CD14-positive monocyte (primary cell): ENCODE results near the gene CSKMT. TPM values are rescaled to one million over a fixed set of nuclear protein-coding genes. Genes with fewer than 3 reads are reported as not detected.
A peak's percentile ranks its signal among the peaks of the same experiment; 100 is the strongest.

Experiments
- DNase-seq, 3 donors: peaks; one replicate each; pipeline ENCODE4 v3.0.0-alpha.2; 2011 to 2022
- H2AFZ ChIP-seq: 2 replicates; pipeline ENCODE4 v1.6.0; 2012; ENCODE audit warnings: mild to moderate bottlenecking, low read depth, low read length, inconsistent platforms; ENCODE audit not compliant: insufficient read depth, poor library complexity, severe bottlenecking
- H3K27ac ChIP-seq, 2 donors: 1 replicate in 1 of 2; 2 replicates in 1 of 2; pipeline ENCODE4 v1.5.1; 2012 to 2013; ENCODE audit warnings: low read length in 2 of 2, control low read depth in 1 of 2, inconsistent platforms in 1 of 2, low read depth in 1 of 2, mild to moderate bottlenecking in 1 of 2
- H3K27me3 ChIP-seq, 2 donors: one replicate each; pipeline versions ENCODE4 v1.6.0 to v1.6.1; 2011 to 2013; ENCODE audit warnings: low read length in 2 of 2; ENCODE audit not compliant: control insufficient read depth in 2 of 2, insufficient read depth in 2 of 2
- H3K36me3 ChIP-seq, 2 donors: replicated peaks in 1 of 2; 1 replicate in 1 of 2; 2 replicates in 1 of 2; pipeline versions ENCODE4 v1.5.1 to v1.6.1; 2012 to 2013; ENCODE audit warnings: low read length in 2 of 2, control low read depth in 1 of 2, inconsistent platforms in 1 of 2, mild to moderate bottlenecking in 1 of 2; ENCODE audit not compliant: insufficient read depth in 2 of 2, control insufficient read depth in 1 of 2
- H3K4me1 ChIP-seq, 2 donors: 1 replicate in 1 of 2; 2 replicates in 1 of 2; pipeline versions ENCODE4 v1.5.1 to v1.6.1; 2012 to 2013; ENCODE audit warnings: low read length in 2 of 2, control low read depth in 1 of 2, inconsistent platforms in 1 of 2, mild to moderate bottlenecking in 1 of 2, moderate library complexity in 1 of 2; ENCODE audit not compliant: insufficient read depth in 2 of 2, control insufficient read depth in 1 of 2
- H3K4me2 ChIP-seq: replicated peaks from 2 replicates; pipeline ENCODE3; 2012; ENCODE audit warnings: low read length, moderate library complexity, mild to moderate bottlenecking; ENCODE audit not compliant: poor library complexity, severe bottlenecking; ENCODE audit errors: extremely low read depth
- H3K4me3 ChIP-seq, 3 experiments: fragments of 200-600 bp in 1 of 3; sonication (generic) in 1 of 3; replicated peaks in 1 of 3; 1 replicate in 2 of 3; 2 replicates in 1 of 3; pipeline ENCODE4 v1.5.1; 2011 to 2013; ENCODE audit warnings: low read length in 3 of 3, mild to moderate bottlenecking in 3 of 3, control low read depth in 2 of 3, low read depth in 2 of 3, inconsistent platforms in 1 of 3, moderate library complexity in 1 of 3
- H3K79me2 ChIP-seq: 2 replicates; pipeline ENCODE4 v1.6.0; 2012; ENCODE audit warnings: mild to moderate bottlenecking, control low read depth, inconsistent platforms, low read length, moderate library complexity; ENCODE audit not compliant: insufficient read depth
- H3K9ac ChIP-seq: 2 replicates; pipeline ENCODE4 v1.6.0; 2017; ENCODE audit warnings: low read length, mild to moderate bottlenecking; ENCODE audit not compliant: insufficient read depth, poor library complexity, severe bottlenecking
- H3K9me3 ChIP-seq, 2 donors: replicated peaks in 1 of 2; 1 replicate in 1 of 2; 2 replicates in 1 of 2; pipeline versions ENCODE4 v1.5.1 to v1.6.1; 2012 to 2013; ENCODE audit warnings: low read length in 2 of 2, control low read depth in 1 of 2; ENCODE audit not compliant: control insufficient read depth in 1 of 2, insufficient read depth in 1 of 2
- H4K20me1 ChIP-seq: 2 replicates; pipeline ENCODE4 v1.6.0; 2012; ENCODE audit warnings: mild to moderate bottlenecking, low read length, control low read depth, moderate library complexity; ENCODE audit not compliant: insufficient read depth
- H3K27ac Mint-ChIP-seq, 7 donors: one replicate each; pipeline ENCODE4 v1.8.0; 2020; ENCODE audit warnings: mild to moderate bottlenecking in 7 of 7, mixed read lengths in 7 of 7, moderate library complexity in 6 of 7, inconsistent platforms in 2 of 7
- H3K27me3 Mint-ChIP-seq, 3 donors: one replicate each; pipeline ENCODE4 v1.8.0; 2021 to 2022; ENCODE audit warnings: low read depth in 3 of 3, mild to moderate bottlenecking in 3 of 3, mixed read lengths in 3 of 3, moderate library complexity in 3 of 3, inconsistent platforms in 1 of 3
- H3K36me3 Mint-ChIP-seq, 2 donors: one replicate each; pipeline ENCODE4 v1.8.0; 2020; ENCODE audit warnings: mixed read lengths in 2 of 2, inconsistent platforms in 1 of 2, mild to moderate bottlenecking in 1 of 2
- H3K4me1 Mint-ChIP-seq: one replicate; pipeline ENCODE4 v1.8.0; 2020; ENCODE audit warnings: mild to moderate bottlenecking, mixed read lengths
- H3K4me3 Mint-ChIP-seq, 2 donors: one replicate each; pipeline ENCODE4 v1.8.0; 2020; ENCODE audit warnings: mild to moderate bottlenecking in 2 of 2, mixed read lengths in 2 of 2, moderate library complexity in 1 of 2
- H3K9me3 Mint-ChIP-seq, 7 donors: one replicate each; pipeline ENCODE4 v1.8.0; 2020 to 2022; ENCODE audit warnings: mixed read lengths in 7 of 7, mild to moderate bottlenecking in 6 of 7, moderate library complexity in 6 of 7, inconsistent platforms in 2 of 7
- WGBS: methylation state at CpG from one replicate; pipeline ENCODE4 v1.1.5; 2013; ENCODE audit warnings: missing lambda C conversion rate; ENCODE audit not compliant: insufficient coverage; 5-methylcytosine and 5-hydroxymethylcytosine counted together
- intact Hi-C, 2 donors: fragments of 100-400 bp; cut with micrococcal nuclease; formaldehyde crosslinking; loops; one replicate each; pipeline versions ENCODE4 v1.15.0 to v1.15.1; 2023
- polyA plus RNA-seq, 3 donors: library from polyadenylated mRNA; depleted of rRNA in 1 of 3; unstranded in 2 of 3; stranded (reverse) in 1 of 3; fragments of 300-500 nt in 2 of 3; fragments of >200 nt in 1 of 3; fragmentation: Illumina TruSeq in 2 of 3; gene quantifications; 1 replicate in 2 of 3; 2 replicates in 1 of 3; pipeline ENCODE4 v1.2.3, GENCODE V29; 2012 to 2021
- TF ChIP-seq, protein P1 (sequence below): fragments of 200-600 bp; IDR thresholded peaks from one replicate; pipeline ENCODE4 v1.8.0; 2022; ENCODE audit warnings: antibody characterized with exemption, mild to moderate bottlenecking

The CSKMT gene
- polyA plus RNA-seq, 3 donors: 0.73 to 4.9 (median 1.4) TPM

DNA sequence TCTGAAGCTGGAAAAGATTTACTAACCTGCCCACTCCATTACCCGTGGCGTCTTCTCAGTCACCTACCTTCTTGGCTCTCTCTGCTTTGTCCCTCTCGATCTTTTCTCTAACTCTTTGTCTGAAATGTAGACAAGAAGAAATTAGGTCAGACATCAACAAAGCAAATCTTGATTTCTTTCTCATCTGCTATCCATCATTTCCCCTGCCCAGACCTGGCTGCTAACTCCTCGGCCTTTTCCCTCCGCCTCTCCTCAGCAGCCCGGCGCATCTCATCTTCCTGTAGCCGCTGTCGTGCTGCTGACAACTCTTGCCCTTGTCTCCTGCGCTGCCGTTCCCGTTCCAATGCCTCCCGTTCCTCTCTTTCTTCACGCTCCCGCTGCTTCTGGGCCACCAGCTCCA, 12.6 kb downstream of the CSKMT start:
- H3K27me3 Mint-ChIP-seq: peaks cover 0 to 2% (median 1%) of the 10 kb centered on the region in 3 donors
- H3K9ac ChIP-seq: peak overlapping the region; percentile 99
- H3K4me2 ChIP-seq: peak overlapping the region; percentile 92
- H3K79me2 ChIP-seq: peaks cover 60% of the 10 kb centered on the region
- H2AFZ ChIP-seq: peak overlapping the region; percentile 95
- TF ChIP-seq, protein P1, sequence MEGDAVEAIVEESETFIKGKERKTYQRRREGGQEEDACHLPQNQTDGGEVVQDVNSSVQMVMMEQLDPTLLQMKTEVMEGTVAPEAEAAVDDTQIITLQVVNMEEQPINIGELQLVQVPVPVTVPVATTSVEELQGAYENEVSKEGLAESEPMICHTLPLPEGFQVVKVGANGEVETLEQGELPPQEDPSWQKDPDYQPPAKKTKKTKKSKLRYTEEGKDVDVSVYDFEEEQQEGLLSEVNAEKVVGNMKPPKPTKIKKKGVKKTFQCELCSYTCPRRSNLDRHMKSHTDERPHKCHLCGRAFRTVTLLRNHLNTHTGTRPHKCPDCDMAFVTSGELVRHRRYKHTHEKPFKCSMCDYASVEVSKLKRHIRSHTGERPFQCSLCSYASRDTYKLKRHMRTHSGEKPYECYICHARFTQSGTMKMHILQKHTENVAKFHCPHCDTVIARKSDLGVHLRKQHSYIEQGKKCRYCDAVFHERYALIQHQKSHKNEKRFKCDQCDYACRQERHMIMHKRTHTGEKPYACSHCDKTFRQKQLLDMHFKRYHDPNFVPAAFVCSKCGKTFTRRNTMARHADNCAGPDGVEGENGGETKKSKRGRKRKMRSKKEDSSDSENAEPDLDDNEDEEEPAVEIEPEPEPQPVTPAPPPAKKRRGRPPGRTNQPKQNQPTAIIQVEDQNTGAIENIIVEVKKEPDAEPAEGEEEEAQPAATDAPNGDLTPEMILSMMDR: no peak
- H3K4me1 Mint-ChIP-seq: peaks cover 44% of the 10 kb centered on the region
- H3K36me3 ChIP-seq: peaks cover 26 to 46% of the 10 kb centered on the region in 2 donors
- DNase-seq: no peak
- peak overlapping the region in 1 of 2 donors; percentile 97 for H3K27ac ChIP-seq
- H3K27ac Mint-ChIP-seq: peak overlapping the region in 6 of 7 donors; percentile 26 to 95 (median 92)
- peaks cover 22 to 40% of the 10 kb centered on the region in 2 donors for H3K4me1 ChIP-seq
- H3K4me3 ChIP-seq: peak overlapping the region in 1 of 3 experiments; percentile 98
- WGBS: 97% methylated on average over 12 of the region's 15 CpGs
- peak overlapping the region; percentile 87 to 93 for H3K4me3 Mint-ChIP-seq
- H3K36me3 Mint-ChIP-seq: peaks cover 31 to 47% of the 10 kb centered on the region in 2 donors
- H3K9me3 ChIP-seq: no peaks in the 10 kb centered on the region
- no peaks in the 10 kb centered on the region for H3K27me3 ChIP-seq
- peaks cover 28% of the 10 kb centered on the region for H4K20me1 ChIP-seq
- intact Hi-C loops: loop anchor here in 1 of 2 donors (2.0 kb wide), 2 partner anchors 13 to 25 kb away; partner anchors contain the start of genes C11orf98, CSKMT and INTS5
- H3K9me3 Mint-ChIP-seq: no peaks in the 10 kb centered on the region

DNA sequence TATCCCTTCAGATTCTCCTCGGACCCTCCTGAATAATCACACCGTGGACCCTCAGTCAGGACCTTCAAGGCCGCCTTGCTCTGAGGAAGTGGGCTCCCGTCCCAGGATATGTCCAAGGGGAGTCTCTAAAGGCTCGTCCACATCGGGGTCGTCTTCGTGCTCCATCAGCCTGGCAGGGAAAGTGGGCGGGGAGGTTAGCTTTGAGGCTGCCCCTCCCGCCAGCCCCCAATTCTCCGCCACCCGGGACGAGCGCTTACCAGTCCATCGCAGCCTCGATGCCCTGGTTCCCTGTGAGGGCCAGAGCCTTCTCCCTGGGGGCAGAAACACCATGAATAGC, 13.3 kb downstream of the CSKMT start:
- Histone ChIP-seq H2AFZ (peak overlapping the region; percentile 95), H3K27me3 (no peaks in the 10 kb centered on the region), H3K9ac (peak overlapping the region; percentile 99), H3K36me3 (peaks cover 23 to 41% of the 10 kb centered on the region in 2 donors), H3K79me2 (peaks cover 53% of the 10 kb centered on the region), H3K9me3 (no peaks in the 10 kb centered on the region), H3K4me1 (peaks cover 16 to 33% of the 10 kb centered on the region in 2 donors), H3K4me3 (peak overlapping the region; percentile 77 to 98 (median 93)), H3K27ac (peak overlapping the region; percentile 83 to 97), H3K4me2 (peak overlapping the region; percentile 92), H4K20me1 (peaks cover 24% of the 10 kb centered on the region)
- no peaks in the 10 kb centered on the region for H3K9me3 Mint-ChIP-seq
- peaks cover 37% of the 10 kb centered on the region for H3K4me1 Mint-ChIP-seq
- H3K27me3 Mint-ChIP-seq: peaks cover 0 to 3% (median 2%) of the 10 kb centered on the region in 3 donors
- intact Hi-C loops: loop anchor here in 1 of 2 donors (2.0 kb wide), 2 partner anchors 14 to 26 kb away; partner anchors contain the start of genes C11orf98, CSKMT and INTS5
- TF ChIP-seq, protein P1: no peak
- peak overlapping the region; percentile 89 to 96 (median 93) for H3K27ac Mint-ChIP-seq
- no peak for DNase-seq
- H3K4me3 Mint-ChIP-seq: peak overlapping the region; percentile 87 to 93
- 3% methylated on average over 6 of the region's 16 CpGs for WGBS
- peaks cover 31 to 43% of the 10 kb centered on the region in 2 donors for H3K36me3 Mint-ChIP-seq
